IMR-90 (cell line): ENCODE results near the gene SPATS2L. TPM values are rescaled to one million over a fixed set of nuclear protein-coding genes. Genes with fewer than 3 reads are reported as not detected.

Experiments
- ATAC-seq: fragments of 200-7000 bp; cut with Tn5 transposase; 2 replicates; pipeline ENCODE4 v1.9.1; 2020; ENCODE audit warnings: low read depth, mild to moderate bottlenecking, moderate library complexity
- BruUV-seq: library from RNA; stranded (reverse); fragments of 400-500 nt; replicated peaks from 2 replicates; lab custom pipeline; 2021; lab: Mats Ljungman, UMichigan
- CTCF ChIA-PET: fragments of 300-600 bp; formaldehyde crosslinking; extraction: SDS; loops from one replicate; lab custom pipeline; 2021; ENCODE audit warnings: antibody characterized with exemption; lab: Yijun Ruan, JAX
- POLR2A ChIA-PET: fragments of 300-600 bp; sonication (Branson Sonifier 250); formaldehyde crosslinking; loops from one replicate; lab custom pipeline; 2022; ENCODE audit warnings: antibody characterized with exemption; ENCODE audit not compliant: unreplicated experiment; lab: Charles Lee
- DNase-seq: peaks from one replicate; pipeline ENCODE4 v3.0.0; 2013
- H2AFZ ChIP-seq: replicated peaks from 2 replicates; pipeline ENCODE3; 2013; ENCODE audit warnings: low read length, mild to moderate bottlenecking; ENCODE audit not compliant: poor library complexity
- H2AK5ac ChIP-seq: 2 replicates; pipeline ENCODE4 v1.6.1; 2013; ENCODE audit warnings: low read depth, low read length, inconsistent platforms
- H2AK9ac ChIP-seq: replicated peaks from 2 replicates; pipeline ENCODE3; 2013; ENCODE audit warnings: mild to moderate bottlenecking, low read depth, low read length, moderate library complexity; ENCODE audit not compliant: poor library complexity
- H2BK120ac ChIP-seq: 2 replicates; pipeline ENCODE4 v1.6.1; 2013; ENCODE audit warnings: low read depth, low read length, inconsistent platforms
- H2BK15ac ChIP-seq: 3 replicates; pipeline ENCODE4 v1.6.1; 2013; ENCODE audit warnings: low read depth, low read length, inconsistent platforms
- H2BK20ac ChIP-seq: 2 replicates; pipeline ENCODE4 v1.6.1; 2013; ENCODE audit warnings: low read depth, mild to moderate bottlenecking, inconsistent platforms, low read length, moderate library complexity
- H2BK5ac ChIP-seq: 2 replicates; pipeline ENCODE4 v1.6.1; 2013; ENCODE audit warnings: mild to moderate bottlenecking, low read depth, low read length, inconsistent platforms; ENCODE audit not compliant: poor library complexity, severe bottlenecking
- H3K14ac ChIP-seq: replicated peaks from 2 replicates; pipeline ENCODE4 v1.6.1; 2013; ENCODE audit warnings: low read depth, low read length, inconsistent platforms
- H3K18ac ChIP-seq: 2 replicates; pipeline ENCODE4 v1.6.1; 2013; ENCODE audit warnings: low read depth, low read length, control low read depth
- H3K23ac ChIP-seq: 2 replicates; pipeline ENCODE4 v1.6.1; 2013; ENCODE audit warnings: low read depth, low read length, inconsistent platforms
- H3K27ac ChIP-seq: 2 replicates; pipeline ENCODE4 v1.5.1; 2013; ENCODE audit warnings: mild to moderate bottlenecking, control low read depth, low read length; ENCODE audit not compliant: insufficient read depth
- H3K27me3 ChIP-seq: 2 replicates; pipeline ENCODE4 v1.6.1; 2013; ENCODE audit warnings: low read length; ENCODE audit not compliant: control insufficient read depth, insufficient read depth
- H3K36me3 ChIP-seq: 2 replicates; pipeline ENCODE4 v1.6.1; 2013; ENCODE audit warnings: low read length, mixed read lengths; ENCODE audit not compliant: control insufficient read depth, insufficient read depth
- H3K4ac ChIP-seq: 2 replicates; pipeline ENCODE4 v1.6.1; 2013; ENCODE audit warnings: low read depth, low read length, inconsistent platforms
- H3K4me1 ChIP-seq: 2 replicates; pipeline ENCODE4 v1.6.1; 2013; ENCODE audit warnings: low read length, mixed read lengths; ENCODE audit not compliant: control insufficient read depth, insufficient read depth
- H3K4me2 ChIP-seq: 2 replicates; pipeline ENCODE4 v1.6.1; 2013; ENCODE audit warnings: low read depth, mild to moderate bottlenecking, control low read depth, low read length, moderate library complexity
- H3K4me3 ChIP-seq: 2 replicates; pipeline ENCODE4 v1.5.1; 2013; ENCODE audit warnings: low read depth, mild to moderate bottlenecking, control low read depth, low read length, moderate library complexity; ENCODE audit not compliant: insufficient read depth
- H3K56ac ChIP-seq: 2 replicates; pipeline ENCODE4 v1.6.1; 2013; ENCODE audit warnings: low read length, inconsistent platforms; ENCODE audit not compliant: insufficient read depth; ENCODE audit errors: extremely low read depth
- H3K79me1 ChIP-seq, 2 experiments: 2 replicates each; pipeline ENCODE4 v1.6.1; 2013; ENCODE audit warnings: low read length in 2 of 2, inconsistent platforms in 1 of 2, low read depth in 1 of 2
- H3K9ac ChIP-seq: 2 replicates; pipeline ENCODE4 v1.6.1; 2013; ENCODE audit warnings: low read depth, low read length, control low read depth
- H3K9me1 ChIP-seq: 2 replicates; pipeline ENCODE4 v1.6.1; 2013; ENCODE audit warnings: low read length, inconsistent platforms; ENCODE audit not compliant: insufficient read depth
- H3K9me3 ChIP-seq: 2 replicates; pipeline ENCODE4 v1.6.1; 2013; ENCODE audit warnings: low read length; ENCODE audit not compliant: control insufficient read depth, insufficient read depth
- H4K20me1 ChIP-seq: 2 replicates; pipeline ENCODE4 v1.6.1; 2013; ENCODE audit warnings: low read length, inconsistent platforms; ENCODE audit not compliant: insufficient read depth
- H4K5ac ChIP-seq: 2 replicates; pipeline ENCODE4 v1.6.1; 2013; ENCODE audit warnings: mild to moderate bottlenecking, low read depth, low read length, control low read depth
- H4K8ac ChIP-seq, 2 experiments: 2 replicates each; pipeline ENCODE4 v1.6.1; 2013; ENCODE audit warnings: low read depth in 2 of 2, low read length in 2 of 2, control low read depth in 1 of 2, inconsistent platforms in 1 of 2
- H4K91ac ChIP-seq: 2 replicates; pipeline ENCODE4 v1.6.1; 2013; ENCODE audit warnings: low read depth, low read length, inconsistent platforms; ENCODE audit not compliant: insufficient read depth
- BHLHE40 ChIP-seq: fragments of 150-350 bp; IDR thresholded peaks from 2 replicates; pipeline ENCODE4 v1.6.1; 2016; ENCODE audit warnings: mild to moderate bottlenecking, low read depth, low read length
- CEBPB ChIP-seq: IDR thresholded peaks from 2 replicates; pipeline ENCODE4 v1.6.1; 2012; ENCODE audit warnings: low read depth, low read length, improper control_type of control experiment
- CHD1 ChIP-seq: IDR thresholded peaks from 2 replicates; pipeline ENCODE4 v1.6.1; 2012; ENCODE audit warnings: low read depth, low read length, improper control_type of control experiment
- MAFK ChIP-seq: IDR thresholded peaks from 2 replicates; pipeline ENCODE4 v1.6.1; 2012; ENCODE audit warnings: low read depth, low read length, improper control_type of control experiment
- MAZ ChIP-seq: IDR thresholded peaks from 2 replicates; pipeline ENCODE4 v1.6.1; 2012; ENCODE audit warnings: low read depth, mild to moderate bottlenecking, low read length, improper control_type of control experiment, moderate library complexity, borderline replicate concordance
- POLR2A ChIP-seq: IDR thresholded peaks from 2 replicates; pipeline ENCODE4 v1.6.1; 2012; ENCODE audit warnings: mild to moderate bottlenecking, low read depth, low read length
- RAD21 ChIP-seq: IDR thresholded peaks from 2 replicates; pipeline ENCODE4 v1.6.1; 2012; ENCODE audit warnings: low read length, improper control_type of control experiment
- RCOR1 ChIP-seq: IDR thresholded peaks from 2 replicates; pipeline ENCODE4 v1.6.1; 2012; ENCODE audit warnings: mild to moderate bottlenecking, low read length, improper control_type of control experiment; ENCODE audit not compliant: insufficient replicate concordance
- RFX5 ChIP-seq: IDR thresholded peaks from 2 replicates; pipeline ENCODE4 v1.8.0; 2012; ENCODE audit warnings: low read depth, mild to moderate bottlenecking, low read length, moderate library complexity
- SMC3 ChIP-seq: fragments of 150-350 bp; IDR thresholded peaks from 2 replicates; pipeline ENCODE4 v1.6.1; 2016; ENCODE audit warnings: low read depth, mild to moderate bottlenecking, antibody characterized with exemption, low read length, moderate library complexity
- WGBS, 2 experiments: methylation state at CpG; one replicate each; pipeline versions ENCODE4 v1.1.5 to v1.1.7; 2013; ENCODE audit warnings: missing lambda C conversion rate in 2 of 2; ENCODE audit not compliant: insufficient read length in 1 of 2; ENCODE audit errors: extremely low coverage in 2 of 2; 5-methylcytosine and 5-hydroxymethylcytosine counted together
- dilution Hi-C: fragments of 300-500 bp; cut with HindIII; formaldehyde crosslinking; loops from one replicate; pipeline ENCODE4 v1.14.3; 2018; ENCODE audit warnings: low sequenced_read_pairs; ENCODE audit not compliant: unreplicated experiment
- in situ Hi-C: fragments of 300-500 bp; cut with MboI; formaldehyde crosslinking; loops from 3 replicates; pipeline ENCODE4 v1.14.3; 2019; ENCODE audit warnings: low sequenced_read_pairs, inconsistent platforms, mixed read lengths
- intact Hi-C: fragments of 100-400 bp; cut with micrococcal nuclease; formaldehyde crosslinking; loops from 2 replicates; pipeline ENCODE4 v1.10.0; 2022
- polyA plus RNA-seq, 3 experiments: library from polyadenylated mRNA; depleted of rRNA; stranded (reverse); fragments of >200 nt; gene quantifications; 2 replicates each; pipeline ENCODE4 v1.2.3, GENCODE V29; 2012; ENCODE audit warnings: low replicate concordance in 1 of 3
- total RNA-seq: library from RNA; depleted of rRNA; stranded (reverse); fragments of >200 nt; gene quantifications from 2 replicates; pipeline ENCODE4 v1.2.3, GENCODE V29; 2012
- TF ChIP-seq, protein P1 (sequence below): fragments of 150-350 bp; IDR thresholded peaks from 2 replicates; pipeline ENCODE4 v1.6.1; 2017; ENCODE audit warnings: mild to moderate bottlenecking, antibody characterized with exemption, low read length, low read depth
- TF ChIP-seq, protein P2 (sequence below): fragments of 150-350 bp; IDR thresholded peaks from 2 replicates; pipeline ENCODE4 v1.6.1; 2016; ENCODE audit warnings: low read depth, mild to moderate bottlenecking, low read length, moderate library complexity, borderline replicate concordance
- TF ChIP-seq, protein P3 (sequence below): conservative IDR thresholded peaks from 2 replicates; pipeline ENCODE4 v1.5.1; 2012; ENCODE audit warnings: mild to moderate bottlenecking, low read depth, low read length, improper control_type of control experiment

The SPATS2L gene
- total and polyA plus RNA-seq, 2 of the 4 experiments (the other 2 are of a cell fraction), result 118 to 155 TPM

DNA sequence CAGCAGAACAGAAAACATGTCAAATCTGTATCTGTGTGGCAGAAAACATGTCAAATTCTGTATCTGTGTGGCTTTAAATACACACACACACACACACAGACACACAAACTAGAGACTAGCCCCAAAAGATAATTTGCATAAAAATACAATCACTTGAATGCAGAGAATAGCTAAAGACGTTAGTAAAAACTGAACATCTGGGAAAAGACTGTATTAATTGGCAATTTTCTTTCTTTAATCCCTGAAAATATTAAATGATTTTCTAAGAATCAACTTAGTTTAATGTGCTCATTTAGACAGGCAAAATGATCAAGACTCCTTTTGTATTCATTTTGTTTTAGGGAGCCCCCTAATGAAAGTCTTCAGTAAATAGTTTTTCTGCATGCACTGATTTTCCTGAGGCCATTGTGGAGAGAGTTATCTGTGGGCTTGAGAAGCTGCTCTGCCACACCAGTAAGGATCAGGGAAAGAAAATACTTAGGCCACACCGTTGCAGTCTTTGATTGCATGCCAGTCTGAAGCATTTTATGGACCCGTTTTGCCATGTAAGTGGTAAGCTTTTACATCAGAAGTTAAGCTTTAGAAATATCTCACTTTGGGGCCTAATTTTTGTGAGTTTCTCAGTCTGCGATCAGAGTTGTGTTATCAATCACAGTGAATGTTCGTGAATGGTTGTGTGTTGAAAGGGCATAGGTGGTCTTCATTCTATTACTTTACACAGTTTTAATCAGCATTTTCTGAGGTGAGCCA is 2.2 kb downstream of the SPATS2L start:
- POLR2A ChIA-PET, result interaction anchor here (0.6 kb wide), 1 partner anchor 34 kb away, joined by 3 read pairs; no protein-coding TSS in a partner anchor
- TF ChIP-seq, protein P1, sequence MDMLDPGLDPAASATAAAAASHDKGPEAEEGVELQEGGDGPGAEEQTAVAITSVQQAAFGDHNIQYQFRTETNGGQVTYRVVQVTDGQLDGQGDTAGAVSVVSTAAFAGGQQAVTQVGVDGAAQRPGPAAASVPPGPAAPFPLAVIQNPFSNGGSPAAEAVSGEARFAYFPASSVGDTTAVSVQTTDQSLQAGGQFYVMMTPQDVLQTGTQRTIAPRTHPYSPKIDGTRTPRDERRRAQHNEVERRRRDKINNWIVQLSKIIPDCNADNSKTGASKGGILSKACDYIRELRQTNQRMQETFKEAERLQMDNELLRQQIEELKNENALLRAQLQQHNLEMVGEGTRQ, result no peak
- TF ChIP-seq CHD1 (no peak), RFX5 (no peak), CEBPB (no peak), RAD21 (peak; percentile 16; the same call in 1 of the 2 replicates), MAFK (no peak), BHLHE40 (no peak), SMC3 (no peak), POLR2A (no peak), MAZ (no peak), RCOR1 (no peak)
- TF ChIP-seq, protein P2, sequence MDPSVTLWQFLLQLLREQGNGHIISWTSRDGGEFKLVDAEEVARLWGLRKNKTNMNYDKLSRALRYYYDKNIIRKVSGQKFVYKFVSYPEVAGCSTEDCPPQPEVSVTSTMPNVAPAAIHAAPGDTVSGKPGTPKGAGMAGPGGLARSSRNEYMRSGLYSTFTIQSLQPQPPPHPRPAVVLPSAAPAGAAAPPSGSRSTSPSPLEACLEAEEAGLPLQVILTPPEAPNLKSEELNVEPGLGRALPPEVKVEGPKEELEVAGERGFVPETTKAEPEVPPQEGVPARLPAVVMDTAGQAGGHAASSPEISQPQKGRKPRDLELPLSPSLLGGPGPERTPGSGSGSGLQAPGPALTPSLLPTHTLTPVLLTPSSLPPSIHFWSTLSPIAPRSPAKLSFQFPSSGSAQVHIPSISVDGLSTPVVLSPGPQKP, result no peak
- TF ChIP-seq, protein P3, sequence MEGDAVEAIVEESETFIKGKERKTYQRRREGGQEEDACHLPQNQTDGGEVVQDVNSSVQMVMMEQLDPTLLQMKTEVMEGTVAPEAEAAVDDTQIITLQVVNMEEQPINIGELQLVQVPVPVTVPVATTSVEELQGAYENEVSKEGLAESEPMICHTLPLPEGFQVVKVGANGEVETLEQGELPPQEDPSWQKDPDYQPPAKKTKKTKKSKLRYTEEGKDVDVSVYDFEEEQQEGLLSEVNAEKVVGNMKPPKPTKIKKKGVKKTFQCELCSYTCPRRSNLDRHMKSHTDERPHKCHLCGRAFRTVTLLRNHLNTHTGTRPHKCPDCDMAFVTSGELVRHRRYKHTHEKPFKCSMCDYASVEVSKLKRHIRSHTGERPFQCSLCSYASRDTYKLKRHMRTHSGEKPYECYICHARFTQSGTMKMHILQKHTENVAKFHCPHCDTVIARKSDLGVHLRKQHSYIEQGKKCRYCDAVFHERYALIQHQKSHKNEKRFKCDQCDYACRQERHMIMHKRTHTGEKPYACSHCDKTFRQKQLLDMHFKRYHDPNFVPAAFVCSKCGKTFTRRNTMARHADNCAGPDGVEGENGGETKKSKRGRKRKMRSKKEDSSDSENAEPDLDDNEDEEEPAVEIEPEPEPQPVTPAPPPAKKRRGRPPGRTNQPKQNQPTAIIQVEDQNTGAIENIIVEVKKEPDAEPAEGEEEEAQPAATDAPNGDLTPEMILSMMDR, result peak; percentile 26; the same call in 1 of the 2 replicates

More for the DNA sequence above, 2.2 kb downstream of the SPATS2L start:
- peak overlapping the region; percentile 83 for H4K5ac ChIP-seq
- H3K23ac ChIP-seq, result peak overlapping the region; percentile 96
- no TSS peak for BruUV-seq
- peak overlapping the region; percentile 93 for H2BK5ac ChIP-seq
- peaks cover 13% of the 10 kb centered on the region; the same call in 1 of the 2 replicates for H3K4me1 ChIP-seq
- dilution Hi-C loops, result no loop called here
- H2BK15ac ChIP-seq, result peak overlapping the region; percentile 67; the same call in 2 of the 3 replicates
- ATAC-seq (no peak), DNase-seq (peak; percentile 63)
- peaks cover 8% of the 10 kb centered on the region; the same call in 1 of the 2 replicates for H3K9me1 ChIP-seq
- peak overlapping the region; percentile 79; the same call in 1 of the 2 replicates for H3K27ac ChIP-seq
- in situ Hi-C loops, result loop anchor here (10.0 kb wide), 1 partner anchor 324 kb away; no protein-coding TSS in a partner anchor
- peaks cover 2% of the 10 kb centered on the region; the same call in 1 of the 2 replicates for H3K36me3 ChIP-seq
- H3K56ac ChIP-seq, result peak overlapping the region; percentile 31
- peak overlapping the region; percentile 86 for H3K9ac ChIP-seq
- H3K4ac ChIP-seq, result peak overlapping the region; percentile 67
- H3K9me3 ChIP-seq, result no peaks in the 10 kb centered on the region
- H2AK5ac ChIP-seq, result peak overlapping the region; percentile 37; the same call in 1 of the 2 replicates
- peak overlapping the region; percentile 30; the same call in 1 of the 2 replicates for H4K91ac ChIP-seq
- intact Hi-C loops, result loop anchor here (1.0 to 5.0 kb wide), 6 partner anchors 69 to 328 kb away; no protein-coding TSS in a partner anchor
- peak overlapping the region; percentile 99 for H3K4me2 ChIP-seq
- peak overlapping the region; percentile 41 for H2BK120ac ChIP-seq
- H2AK9ac ChIP-seq, result no peak overlapping the region
- peak overlapping the region; percentile 7; a peak in 3 of 4 replicates for H4K8ac ChIP-seq
- no peaks in the 10 kb centered on the region for H3K27me3 ChIP-seq
- peaks cover 43% of the 10 kb centered on the region for H4K20me1 ChIP-seq
- CTCF ChIA-PET, result interaction anchor here (0.5 to 1.4 kb wide), 6 partner anchors 78 to 503 kb away, joined by 3 to 6 read pairs (median 3); no protein-coding TSS in a partner anchor
- H3K79me1 ChIP-seq, result peaks cover 0 to 23% of the 10 kb centered on the region in 2 experiments; a peak in 2 of 4 replicates
- WGBS, 2 experiments, result 0% methylated on average over 1 of the region's 5 CpGs; no CpG with 5 or more reads in 1 of the 2 experiments
- H3K14ac ChIP-seq, result peak overlapping the region; percentile 77
- H3K18ac ChIP-seq, result peak overlapping the region; percentile 81
- peak overlapping the region; percentile 53 for H3K4me3 ChIP-seq
- no peak overlapping the region for H2AFZ ChIP-seq
- peak overlapping the region; percentile 44; the same call in 1 of the 2 replicates for H2BK20ac ChIP-seq
